Measurements from ENCODE around the gene MIPEP. TPM values are rescaled to one million over a fixed set of nuclear protein-coding genes. Genes with fewer than 3 reads are reported as not detected.

The MIPEP gene
- 29.1 TPM for polyA plus RNA-seq (2013, experiment 1 of 4)
- 25.3 TPM for polyA plus RNA-seq (2013, experiment 2 of 4)
- polyA plus RNA-seq (2013, experiment 3 of 4): 20.7 TPM
- polyA plus RNA-seq (2013, experiment 4 of 4): 21.1 TPM

DNA sequence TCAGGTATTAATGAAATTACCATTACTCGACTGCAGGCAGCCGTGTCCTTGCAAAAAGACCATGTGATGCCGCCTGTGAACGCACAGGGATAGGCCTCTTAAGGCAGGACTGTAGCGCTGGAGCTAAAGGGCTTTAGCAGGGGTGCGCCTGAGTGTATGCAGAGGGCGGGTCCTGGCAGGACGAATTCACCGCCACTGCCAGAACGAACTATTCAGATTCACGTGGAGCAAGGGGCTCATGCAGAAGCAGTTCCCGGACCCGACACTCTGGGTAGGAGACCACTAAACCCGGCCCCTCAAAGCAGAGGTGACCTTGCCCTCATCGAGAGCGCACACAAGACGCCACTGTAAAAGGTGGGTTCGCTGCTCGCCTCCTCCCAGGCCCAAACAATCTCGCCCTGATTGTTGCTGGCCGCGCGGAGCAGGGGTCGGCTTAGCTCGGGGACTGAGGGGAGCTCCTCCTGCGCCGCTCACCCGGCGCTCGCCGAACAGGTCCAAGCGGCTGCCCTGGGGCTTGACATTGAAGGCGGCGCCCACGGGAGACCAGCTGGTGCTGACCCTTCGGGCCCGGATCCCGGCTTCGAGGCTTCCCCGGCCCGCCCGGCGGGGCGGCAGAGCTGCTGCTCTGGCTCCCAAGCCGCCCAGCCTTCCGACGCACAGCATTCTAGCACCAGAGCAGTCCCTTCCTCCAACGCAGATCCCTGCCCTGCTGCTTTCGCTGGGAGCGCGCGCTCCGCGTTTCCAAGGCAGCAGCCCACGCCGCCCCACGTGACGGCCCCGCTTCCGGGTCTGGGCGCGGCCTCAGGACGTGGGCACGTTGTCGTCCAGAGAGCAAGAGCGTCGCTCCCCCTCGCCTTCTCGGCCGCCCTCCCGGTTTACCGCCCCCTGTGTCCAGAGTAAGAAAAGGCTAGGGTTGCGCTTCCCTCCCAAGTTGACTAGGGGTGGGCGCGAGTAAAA, at the start of gene MIPEP:
MIPEP (minus strand) TSS at position 743 of the 957 bp plus-strand sequence; CDS start at position 663, 80 bp downstream.
- Histone ChIP-seq H3K27ac (ENCODE audit: insufficient read depth, low read depth, low read length, poor library complexity, severe bottlenecking) (peak within 1 kb of the TSS; percentile 39), H3K4me1 (ENCODE audit: control insufficient read depth, insufficient read depth, low read length) (peaks cover 11% of the 10 kb centered on the region), H3K36me3 (ENCODE audit: control insufficient read depth, insufficient read depth, low read length) (peaks cover 5% of the 10 kb centered on the region), H3K9me3 (ENCODE audit: control insufficient read depth, low read length) (no peaks in the 10 kb centered on the region), H3K4me3 (ENCODE audit: insufficient read depth, low read depth, low read length) (peak within 1 kb of the TSS; percentile 90), H3K27me3 (ENCODE audit: control insufficient read depth, insufficient read depth, low read length, poor library complexity, severe bottlenecking) (no peaks in the 10 kb centered on the region)
- 0 to 1% methylated on average over 75 of the region's 75 CpGs for WGBS, 2 experiments

DNA sequence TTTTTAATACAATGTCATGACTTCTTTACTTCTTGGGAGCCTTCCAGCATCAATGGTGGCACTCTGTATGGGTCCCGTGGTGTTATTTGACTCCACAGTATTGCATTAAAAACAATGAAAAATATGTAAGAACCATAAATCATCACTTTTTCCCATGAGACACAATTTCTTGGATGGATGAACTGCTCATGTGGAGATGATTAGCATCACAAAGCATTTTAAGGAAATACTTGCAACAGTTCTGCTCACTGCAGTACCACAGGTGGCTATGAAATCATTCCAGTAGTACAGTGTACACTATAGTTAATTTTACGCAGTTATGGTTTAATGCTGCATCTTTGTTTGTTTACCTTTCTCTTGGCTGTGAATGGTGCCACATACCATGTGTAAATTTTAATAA, 45.3 kb upstream of the MIPEP start:
- H3K9me3 ChIP-seq (ENCODE audit: control insufficient read depth, low read length): no peaks in the 10 kb centered on the region
- H3K4me1 ChIP-seq (ENCODE audit: control insufficient read depth, insufficient read depth, low read length): no peaks in the 10 kb centered on the region
- WGBS, 2 experiments: 92 to 95% methylated on average over 2 of the region's 2 CpGs
- no peak overlapping the region for H3K27ac ChIP-seq (ENCODE audit: insufficient read depth, low read depth, low read length, poor library complexity, severe bottlenecking)
- H3K36me3 ChIP-seq (ENCODE audit: control insufficient read depth, insufficient read depth, low read length): no peaks in the 10 kb centered on the region
- no peak overlapping the region for H3K4me3 ChIP-seq (ENCODE audit: insufficient read depth, low read depth, low read length)
- no peaks in the 10 kb centered on the region for H3K27me3 ChIP-seq (ENCODE audit: control insufficient read depth, insufficient read depth, low read length, poor library complexity, severe bottlenecking)

- no peaks in the 10 kb centered on the region for H3K27me3 ChIP-seq (ENCODE audit: control insufficient read depth, insufficient read depth, low read length, poor library complexity, severe bottlenecking)
- 93 to 99% methylated on average over 2 of the region's 2 CpGs for WGBS, 2 experiments
These were observed 39.8 kb upstream of the MIPEP start for GRCh38 chr13:23928985-23929384.

DNA sequence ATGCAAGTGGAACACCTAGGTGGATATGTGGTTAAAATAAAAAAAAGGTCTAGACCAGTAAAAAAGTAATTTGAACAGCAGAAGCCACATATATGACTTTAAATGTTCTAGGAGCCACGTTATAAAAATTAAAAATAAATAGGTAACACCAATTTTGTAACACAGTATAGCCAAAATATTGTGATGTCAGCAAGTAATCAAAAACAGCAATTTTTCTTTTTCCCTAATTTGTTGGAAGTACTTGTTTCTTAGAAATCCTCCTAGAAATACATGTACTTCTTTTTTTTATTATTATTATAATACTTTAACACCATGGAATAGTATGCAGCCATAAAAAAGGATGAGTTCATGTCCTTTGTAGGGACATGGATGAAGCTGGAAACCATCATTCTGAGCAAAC, 33.8 kb upstream of the MIPEP start:
- H3K27me3 ChIP-seq (ENCODE audit: control insufficient read depth, insufficient read depth, low read length, poor library complexity, severe bottlenecking): no peaks in the 10 kb centered on the region
- no peak overlapping the region for H3K4me3 ChIP-seq (ENCODE audit: insufficient read depth, low read depth, low read length)
- no peaks in the 10 kb centered on the region for H3K36me3 ChIP-seq (ENCODE audit: control insufficient read depth, insufficient read depth, low read length)
- no peaks in the 10 kb centered on the region for H3K9me3 ChIP-seq (ENCODE audit: control insufficient read depth, low read length)
- WGBS, 2 experiments: no CpG with 5 or more reads among the region's 1 CpG
- H3K27ac ChIP-seq (ENCODE audit: insufficient read depth, low read depth, low read length, poor library complexity, severe bottlenecking): no peak overlapping the region
- no peaks in the 10 kb centered on the region for H3K4me1 ChIP-seq (ENCODE audit: control insufficient read depth, insufficient read depth, low read length)

More at GRCh38 chr13:23928985-23929384, 39.8 kb upstream of the MIPEP start:
- Histone ChIP-seq H3K9me3 (ENCODE audit: control insufficient read depth, low read length) (no peaks in the 10 kb centered on the region), H3K27ac (ENCODE audit: insufficient read depth, low read depth, low read length, poor library complexity, severe bottlenecking) (no peak overlapping the region), H3K36me3 (ENCODE audit: control insufficient read depth, insufficient read depth, low read length) (no peaks in the 10 kb centered on the region), H3K4me1 (ENCODE audit: control insufficient read depth, insufficient read depth, low read length) (no peaks in the 10 kb centered on the region), H3K4me3 (ENCODE audit: insufficient read depth, low read depth, low read length) (no peak overlapping the region)

GRCh38 chr13:23922005-23922932, 33.1 kb upstream of the MIPEP start:
- WGBS, 2 experiments: 91 to 94% methylated on average over 5 of the region's 5 CpGs
- H3K27ac ChIP-seq (ENCODE audit: insufficient read depth, low read depth, low read length, poor library complexity, severe bottlenecking): no peak overlapping the region
- no peaks in the 10 kb centered on the region for H3K36me3 ChIP-seq (ENCODE audit: control insufficient read depth, insufficient read depth, low read length)
- no peaks in the 10 kb centered on the region for H3K9me3 ChIP-seq (ENCODE audit: control insufficient read depth, low read length)
- no peak overlapping the region for H3K4me3 ChIP-seq (ENCODE audit: insufficient read depth, low read depth, low read length)
- H3K4me1 ChIP-seq (ENCODE audit: control insufficient read depth, insufficient read depth, low read length): no peaks in the 10 kb centered on the region
- H3K27me3 ChIP-seq (ENCODE audit: control insufficient read depth, insufficient read depth, low read length, poor library complexity, severe bottlenecking): no peaks in the 10 kb centered on the region

DNA sequence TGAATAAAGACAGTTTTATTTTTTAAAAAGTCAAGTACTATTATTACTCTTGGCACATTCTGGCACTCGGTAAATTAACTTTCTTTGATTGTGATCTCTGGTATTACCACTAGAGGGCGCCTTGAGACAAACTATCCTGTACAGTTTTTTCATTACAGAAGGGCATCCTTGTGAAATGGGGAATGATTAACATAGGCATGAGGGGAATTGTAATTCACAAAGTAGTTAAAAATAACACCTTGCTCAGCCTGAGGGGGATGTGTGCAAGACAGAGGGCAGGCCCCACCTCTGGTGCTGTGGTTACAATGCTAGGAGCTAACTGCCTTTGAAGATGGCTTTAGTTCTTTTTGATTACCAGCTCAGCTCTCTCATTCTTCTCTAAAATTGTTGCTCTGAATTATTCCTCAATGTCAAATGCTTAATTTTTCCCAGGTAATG, 32.3 kb upstream of the MIPEP start:
- no peaks in the 10 kb centered on the region for H3K27me3 ChIP-seq (ENCODE audit: control insufficient read depth, insufficient read depth, low read length, poor library complexity, severe bottlenecking)
- H3K27ac ChIP-seq (ENCODE audit: insufficient read depth, low read depth, low read length, poor library complexity, severe bottlenecking): no peak overlapping the region
- 10 to 20% methylated on average over 2 of the region's 2 CpGs for WGBS, 2 experiments
- no peaks in the 10 kb centered on the region for H3K9me3 ChIP-seq (ENCODE audit: control insufficient read depth, low read length)
- no peak overlapping the region for H3K4me3 ChIP-seq (ENCODE audit: insufficient read depth, low read depth, low read length)
- no peaks in the 10 kb centered on the region for H3K4me1 ChIP-seq (ENCODE audit: control insufficient read depth, insufficient read depth, low read length)
- no peaks in the 10 kb centered on the region for H3K36me3 ChIP-seq (ENCODE audit: control insufficient read depth, insufficient read depth, low read length)

- H3K4me1 ChIP-seq (ENCODE audit: control insufficient read depth, insufficient read depth, low read length): no peaks in the 10 kb centered on the region
- no peaks in the 10 kb centered on the region for H3K27me3 ChIP-seq (ENCODE audit: control insufficient read depth, insufficient read depth, low read length, poor library complexity, severe bottlenecking)
- no peaks in the 10 kb centered on the region for H3K9me3 ChIP-seq (ENCODE audit: control insufficient read depth, low read length)
- no peak overlapping the region for H3K4me3 ChIP-seq (ENCODE audit: insufficient read depth, low read depth, low read length)
- no peaks in the 10 kb centered on the region for H3K36me3 ChIP-seq (ENCODE audit: control insufficient read depth, insufficient read depth, low read length)
- no peak overlapping the region for H3K27ac ChIP-seq (ENCODE audit: insufficient read depth, low read depth, low read length, poor library complexity, severe bottlenecking)
- 95% methylated on average over 1 of the region's 1 CpG; no CpG with 5 or more reads in 1 of the 2 experiments for WGBS, 2 experiments
These were observed 29.8 kb upstream of the MIPEP start for GRCh38 chr13:23919006-23919405.

GRCh38 chr13:23918208-23918607, 29.0 kb upstream of the MIPEP start:
- no peak overlapping the region for H3K27ac ChIP-seq (ENCODE audit: insufficient read depth, low read depth, low read length, poor library complexity, severe bottlenecking)
- H3K4me3 ChIP-seq (ENCODE audit: insufficient read depth, low read depth, low read length): no peak overlapping the region
- H3K36me3 ChIP-seq (ENCODE audit: control insufficient read depth, insufficient read depth, low read length): no peaks in the 10 kb centered on the region
- 88 to 89% methylated on average over 2 of the region's 2 CpGs for WGBS, 2 experiments
- H3K9me3 ChIP-seq (ENCODE audit: control insufficient read depth, low read length): no peaks in the 10 kb centered on the region
- no peaks in the 10 kb centered on the region for H3K4me1 ChIP-seq (ENCODE audit: control insufficient read depth, insufficient read depth, low read length)
- no peaks in the 10 kb centered on the region for H3K27me3 ChIP-seq (ENCODE audit: control insufficient read depth, insufficient read depth, low read length, poor library complexity, severe bottlenecking)

- H3K9me3 ChIP-seq (ENCODE audit: control insufficient read depth, low read length): no peaks in the 10 kb centered on the region
- H3K4me1 ChIP-seq (ENCODE audit: control insufficient read depth, insufficient read depth, low read length): no peaks in the 10 kb centered on the region
- H3K36me3 ChIP-seq (ENCODE audit: control insufficient read depth, insufficient read depth, low read length): no peaks in the 10 kb centered on the region
- no peak overlapping the region for H3K27ac ChIP-seq (ENCODE audit: insufficient read depth, low read depth, low read length, poor library complexity, severe bottlenecking)
- H3K4me3 ChIP-seq (ENCODE audit: insufficient read depth, low read depth, low read length): no peak overlapping the region
- H3K27me3 ChIP-seq (ENCODE audit: control insufficient read depth, insufficient read depth, low read length, poor library complexity, severe bottlenecking): no peaks in the 10 kb centered on the region
- WGBS, 2 experiments: 88 to 95% methylated on average over 2 of the region's 3 CpGs
These were observed 26.1 kb upstream of the MIPEP start for GRCh38 chr13:23915308-23915707.
